ENCODE measurements around the gene GIMAP4.
"Not testable (repeated sequence)": the region's sequence is repeated elsewhere in the genome, so short reads cannot be mapped to it uniquely, and the experiment has no call there.

The GIMAP4 gene

GRCh38 chr7:150585199-150585598 lies 18.0 kb downstream of the GIMAP4 start:
- no peaks in the 10 kb centered on the region for H3K4me1 ChIP-seq (ENCODE audit: control insufficient read depth, insufficient read depth, low read length)
- peaks cover 7% of the 10 kb centered on the region for H3K9me3 ChIP-seq (replicated peaks; ENCODE audit: low read length)
- no peaks in the 10 kb centered on the region for H3K36me3 ChIP-seq (ENCODE audit: insufficient read depth, low read length)
- no peak overlapping the region for H3K9ac ChIP-seq (ENCODE audit: low read depth, low read length)
- no peak overlapping the region for H3K4me2 ChIP-seq (ENCODE audit: low read length)
- no peaks in the 10 kb centered on the region for H3K27me3 ChIP-seq (ENCODE audit: control insufficient read depth, insufficient read depth, low read length)
- no peak overlapping the region for H3K4me3 ChIP-seq (ENCODE audit: low read length)

GRCh38 chr7:150586068-150586784 lies 19.0 kb downstream of the GIMAP4 start:
- peaks cover 3% of the 10 kb centered on the region for H3K9me3 ChIP-seq (replicated peaks; ENCODE audit: low read length)
- H3K4me1 ChIP-seq (ENCODE audit: control insufficient read depth, insufficient read depth, low read length), result no peaks in the 10 kb centered on the region
- H3K4me2 ChIP-seq (ENCODE audit: low read length), result no peak overlapping the region
- H3K36me3 ChIP-seq (ENCODE audit: insufficient read depth, low read length), result no peaks in the 10 kb centered on the region
- H3K9ac ChIP-seq (ENCODE audit: low read depth, low read length), result no peak overlapping the region
- no peak overlapping the region for H3K4me3 ChIP-seq (ENCODE audit: low read length)
- no peaks in the 10 kb centered on the region for H3K27me3 ChIP-seq (ENCODE audit: control insufficient read depth, insufficient read depth, low read length)

GRCh38 chr7:150586785-150587152 lies 19.6 kb downstream of the GIMAP4 start:
- Histone ChIP-seq H3K36me3 (ENCODE audit: insufficient read depth, low read length) (no peaks in the 10 kb centered on the region), H3K4me3 (ENCODE audit: low read length) (no peak overlapping the region), H3K27me3 (ENCODE audit: control insufficient read depth, insufficient read depth, low read length) (no peaks in the 10 kb centered on the region), H3K9me3 (replicated peaks; ENCODE audit: low read length) (peaks cover 3% of the 10 kb centered on the region), H3K9ac (ENCODE audit: low read depth, low read length) (no peak overlapping the region), H3K4me1 (ENCODE audit: control insufficient read depth, insufficient read depth, low read length) (no peaks in the 10 kb centered on the region), H3K4me2 (ENCODE audit: low read length) (no peak overlapping the region)

- H3K9ac ChIP-seq (ENCODE audit: low read depth, low read length), result no peak overlapping the region
- H3K4me3 ChIP-seq (ENCODE audit: low read length), result no peak overlapping the region
- peaks cover 3% of the 10 kb centered on the region for H3K9me3 ChIP-seq (replicated peaks; ENCODE audit: low read length)
- no peaks in the 10 kb centered on the region for H3K27me3 ChIP-seq (ENCODE audit: control insufficient read depth, insufficient read depth, low read length)
- no peaks in the 10 kb centered on the region for H3K36me3 ChIP-seq (ENCODE audit: insufficient read depth, low read length)
- no peak overlapping the region for H3K4me2 ChIP-seq (ENCODE audit: low read length)
- no peaks in the 10 kb centered on the region for H3K4me1 ChIP-seq (ENCODE audit: control insufficient read depth, insufficient read depth, low read length)
Observed at GRCh38 chr7:150587551-150587950, 20.4 kb downstream of the GIMAP4 start.

GRCh38 chr7:150594805-150595204 lies 27.6 kb downstream of the GIMAP4 start:
- Histone ChIP-seq H3K4me2 (ENCODE audit: low read length) (no peak overlapping the region), H3K36me3 (ENCODE audit: insufficient read depth, low read length) (no peaks in the 10 kb centered on the region), H3K27me3 (ENCODE audit: control insufficient read depth, insufficient read depth, low read length) (no peaks in the 10 kb centered on the region), H3K4me3 (ENCODE audit: low read length) (no peak overlapping the region), H3K9me3 (replicated peaks; ENCODE audit: low read length) (peaks cover 3% of the 10 kb centered on the region), H3K4me1 (ENCODE audit: control insufficient read depth, insufficient read depth, low read length) (no peaks in the 10 kb centered on the region), H3K9ac (ENCODE audit: low read depth, low read length) (no peak overlapping the region)

GRCh38 chr7:150595361-150595760 lies 28.2 kb downstream of the GIMAP4 start:
- Histone ChIP-seq H3K4me3 (ENCODE audit: low read length) (no peak overlapping the region), H3K36me3 (ENCODE audit: insufficient read depth, low read length) (no peaks in the 10 kb centered on the region), H3K4me1 (ENCODE audit: control insufficient read depth, insufficient read depth, low read length) (no peaks in the 10 kb centered on the region), H3K4me2 (ENCODE audit: low read length) (no peak overlapping the region), H3K9me3 (replicated peaks; ENCODE audit: low read length) (peaks cover 3% of the 10 kb centered on the region), H3K9ac (ENCODE audit: low read depth, low read length) (no peak overlapping the region), H3K27me3 (ENCODE audit: control insufficient read depth, insufficient read depth, low read length) (no peaks in the 10 kb centered on the region)

- not testable (repeated sequence) for H3K4me1 ChIP-seq (ENCODE audit: control insufficient read depth, insufficient read depth, low read length); H3K4me3 ChIP-seq (ENCODE audit: low read length); H3K4me2 ChIP-seq (ENCODE audit: low read length); H3K36me3 ChIP-seq (ENCODE audit: insufficient read depth, low read length); H3K27me3 ChIP-seq (ENCODE audit: control insufficient read depth, insufficient read depth, low read length); H3K9ac ChIP-seq (ENCODE audit: low read depth, low read length); H3K9me3 ChIP-seq (replicated peaks; ENCODE audit: low read length)
Observed at GRCh38 chr7:150603600-150603999, 36.4 kb downstream of the GIMAP4 start.

- Histone ChIP-seq H3K4me2 (ENCODE audit: low read length) (no peak overlapping the region), H3K9me3 (replicated peaks; ENCODE audit: low read length) (no peaks in the 10 kb centered on the region), H3K4me3 (ENCODE audit: low read length) (no peak overlapping the region), H3K4me1 (ENCODE audit: control insufficient read depth, insufficient read depth, low read length) (no peaks in the 10 kb centered on the region), H3K27me3 (ENCODE audit: control insufficient read depth, insufficient read depth, low read length) (no peaks in the 10 kb centered on the region), H3K9ac (ENCODE audit: low read depth, low read length) (no peak overlapping the region), H3K36me3 (ENCODE audit: insufficient read depth, low read length) (no peaks in the 10 kb centered on the region)
Observed at GRCh38 chr7:150610233-150610632, 43.0 kb downstream of the GIMAP4 start.

- H3K36me3 ChIP-seq (ENCODE audit: insufficient read depth, low read length), result no peaks in the 10 kb centered on the region
- no peak overlapping the region for H3K4me2 ChIP-seq (ENCODE audit: low read length)
- no peaks in the 10 kb centered on the region for H3K4me1 ChIP-seq (ENCODE audit: control insufficient read depth, insufficient read depth, low read length)
- no peak overlapping the region for H3K4me3 ChIP-seq (ENCODE audit: low read length)
- no peak overlapping the region for H3K9ac ChIP-seq (ENCODE audit: low read depth, low read length)
- H3K9me3 ChIP-seq (replicated peaks; ENCODE audit: low read length), result no peaks in the 10 kb centered on the region
- no peaks in the 10 kb centered on the region for H3K27me3 ChIP-seq (ENCODE audit: control insufficient read depth, insufficient read depth, low read length)
Observed at GRCh38 chr7:150612925-150613324, 45.7 kb downstream of the GIMAP4 start.

- H3K4me1 ChIP-seq (ENCODE audit: control insufficient read depth, insufficient read depth, low read length), result no peaks in the 10 kb centered on the region
- H3K27me3 ChIP-seq (ENCODE audit: control insufficient read depth, insufficient read depth, low read length), result no peaks in the 10 kb centered on the region
- H3K9ac ChIP-seq (ENCODE audit: low read depth, low read length), result no peak overlapping the region
- H3K36me3 ChIP-seq (ENCODE audit: insufficient read depth, low read length), result no peaks in the 10 kb centered on the region
- H3K9me3 ChIP-seq (replicated peaks; ENCODE audit: low read length), result no peaks in the 10 kb centered on the region
- no peak overlapping the region for H3K4me2 ChIP-seq (ENCODE audit: low read length)
- no peak overlapping the region for H3K4me3 ChIP-seq (ENCODE audit: low read length)
Observed at GRCh38 chr7:150613880-150614279, 46.7 kb downstream of the GIMAP4 start.

GRCh38 chr7:150614426-150614825 lies 47.2 kb downstream of the GIMAP4 start:
- H3K9me3 ChIP-seq (replicated peaks; ENCODE audit: low read length); H3K36me3 ChIP-seq (ENCODE audit: insufficient read depth, low read length); H3K4me3 ChIP-seq (ENCODE audit: low read length); H3K27me3 ChIP-seq (ENCODE audit: control insufficient read depth, insufficient read depth, low read length); H3K4me2 ChIP-seq (ENCODE audit: low read length); H3K9ac ChIP-seq (ENCODE audit: low read depth, low read length); H3K4me1 ChIP-seq (ENCODE audit: control insufficient read depth, insufficient read depth, low read length): not testable (repeated sequence)

- not testable (repeated sequence) for H3K36me3 ChIP-seq (ENCODE audit: insufficient read depth, low read length); H3K9me3 ChIP-seq (replicated peaks; ENCODE audit: low read length); H3K4me3 ChIP-seq (ENCODE audit: low read length); H3K4me2 ChIP-seq (ENCODE audit: low read length); H3K4me1 ChIP-seq (ENCODE audit: control insufficient read depth, insufficient read depth, low read length); H3K9ac ChIP-seq (ENCODE audit: low read depth, low read length); H3K27me3 ChIP-seq (ENCODE audit: control insufficient read depth, insufficient read depth, low read length)
Observed at GRCh38 chr7:150615221-150615755, 48.1 kb downstream of the GIMAP4 start.
